Astrocyte (in vitro differentiated cells and primary cell): ENCODE results near the gene WNT16. TPM values are rescaled to one million over a fixed set of nuclear protein-coding genes. Genes with fewer than 3 reads are reported as not detected.
"Not testable (repeated sequence)": the region's sequence is repeated elsewhere in the genome, so short reads cannot be mapped to it uniquely, and the experiment has no call there.

ENCODE experiments used
- DNase-seq: peaks from one replicate; pipeline ENCODE4 v3.0.0-alpha.2; 2010; ENCODE audit warnings: low read depth
- FAIRE-seq: peaks from 2 replicates; lab custom pipeline; 2011; peaks lifted over from hg19 to GRCh38; lab: Jason Lieb, UNC
- H2AFZ ChIP-seq: 2 replicates; pipeline ENCODE4 v1.6.0; 2012; ENCODE audit warnings: low read depth, low read length, inconsistent platforms
- H3K27ac ChIP-seq: 2 replicates; pipeline ENCODE4 v1.5.1; 2011; ENCODE audit warnings: low read depth, low read length, inconsistent platforms
- H3K27me3 ChIP-seq: 2 replicates; pipeline ENCODE4 v1.6.0; 2011; ENCODE audit warnings: low read length, inconsistent platforms; ENCODE audit not compliant: insufficient read depth
- H3K36me3 ChIP-seq: 2 replicates; pipeline ENCODE4 v1.5.1; 2011; ENCODE audit warnings: low read length, inconsistent platforms; ENCODE audit not compliant: insufficient read depth
- H3K4me1 ChIP-seq: 2 replicates; pipeline ENCODE4 v1.5.1; 2011; ENCODE audit warnings: low read length, inconsistent platforms; ENCODE audit not compliant: insufficient read depth
- H3K4me2 ChIP-seq: 2 replicates; pipeline ENCODE4 v1.6.0; 2012; ENCODE audit warnings: low read length, inconsistent platforms
- H3K4me3 ChIP-seq: 2 replicates; pipeline ENCODE4 v1.5.1; 2011; ENCODE audit warnings: low read depth, mild to moderate bottlenecking, low read length, inconsistent platforms; ENCODE audit not compliant: insufficient read depth
- H3K79me2 ChIP-seq: 2 replicates; pipeline ENCODE4 v1.6.0; 2012; ENCODE audit warnings: mild to moderate bottlenecking, low read length, inconsistent platforms; ENCODE audit not compliant: insufficient read depth
- H3K9ac ChIP-seq: 2 replicates; pipeline ENCODE4 v1.6.0; 2012; ENCODE audit warnings: mild to moderate bottlenecking, low read length, inconsistent platforms
- H3K9me3 ChIP-seq: 2 replicates; pipeline ENCODE4 v1.5.1; 2012; ENCODE audit warnings: low read depth, mild to moderate bottlenecking, low read length, inconsistent platforms; ENCODE audit not compliant: insufficient read depth
- H4K20me1 ChIP-seq: 2 replicates; pipeline ENCODE4 v1.6.0; 2012; ENCODE audit warnings: low read length, inconsistent platforms; ENCODE audit not compliant: insufficient read depth
- H3K27ac Mint-ChIP-seq: one replicate; pipeline ENCODE4 v1.8.0; 2021; ENCODE audit warnings: mild to moderate bottlenecking, mixed read lengths; ENCODE audit not compliant: unreplicated experiment
- H3K27me3 Mint-ChIP-seq: one replicate; pipeline ENCODE4 v1.8.0; 2021; ENCODE audit warnings: low read depth, mixed read lengths; ENCODE audit not compliant: unreplicated experiment
- H3K36me3 Mint-ChIP-seq: one replicate; pipeline ENCODE4 v1.8.0; 2021; ENCODE audit warnings: low read depth, mixed read lengths; ENCODE audit not compliant: unreplicated experiment
- H3K4me1 Mint-ChIP-seq: one replicate; pipeline ENCODE4 v1.8.0; 2021; ENCODE audit warnings: low read depth, mixed read lengths; ENCODE audit not compliant: unreplicated experiment
- H3K4me3 Mint-ChIP-seq: one replicate; pipeline ENCODE4 v1.8.0; 2021; ENCODE audit warnings: mild to moderate bottlenecking, moderate library complexity, mixed read lengths; ENCODE audit not compliant: unreplicated experiment
- H3K9me3 Mint-ChIP-seq: one replicate; pipeline ENCODE4 v1.8.0; 2021; ENCODE audit warnings: mild to moderate bottlenecking, mixed read lengths; ENCODE audit not compliant: unreplicated experiment
- CTCF ChIP-seq: IDR thresholded peaks from 2 replicates; pipeline ENCODE4 v1.5.1; 2011; ENCODE audit warnings: low read depth, mild to moderate bottlenecking, inconsistent platforms, low read length, moderate library complexity; ENCODE audit not compliant: insufficient read depth
- EZH2 ChIP-seq: IDR thresholded peaks from 2 replicates; pipeline ENCODE4 v1.6.1; 2012; ENCODE audit warnings: mild to moderate bottlenecking, low read length, inconsistent platforms; ENCODE audit not compliant: insufficient read depth
- total RNA-seq: library from RNA; stranded (reverse); gene quantifications from 2 replicates; pipeline ENCODE4 v1.2.1, GENCODE V29; 2021

WNT16 gene
- total RNA-seq, 1 donor from 2014 or later: 0.07 TPM

DNA sequence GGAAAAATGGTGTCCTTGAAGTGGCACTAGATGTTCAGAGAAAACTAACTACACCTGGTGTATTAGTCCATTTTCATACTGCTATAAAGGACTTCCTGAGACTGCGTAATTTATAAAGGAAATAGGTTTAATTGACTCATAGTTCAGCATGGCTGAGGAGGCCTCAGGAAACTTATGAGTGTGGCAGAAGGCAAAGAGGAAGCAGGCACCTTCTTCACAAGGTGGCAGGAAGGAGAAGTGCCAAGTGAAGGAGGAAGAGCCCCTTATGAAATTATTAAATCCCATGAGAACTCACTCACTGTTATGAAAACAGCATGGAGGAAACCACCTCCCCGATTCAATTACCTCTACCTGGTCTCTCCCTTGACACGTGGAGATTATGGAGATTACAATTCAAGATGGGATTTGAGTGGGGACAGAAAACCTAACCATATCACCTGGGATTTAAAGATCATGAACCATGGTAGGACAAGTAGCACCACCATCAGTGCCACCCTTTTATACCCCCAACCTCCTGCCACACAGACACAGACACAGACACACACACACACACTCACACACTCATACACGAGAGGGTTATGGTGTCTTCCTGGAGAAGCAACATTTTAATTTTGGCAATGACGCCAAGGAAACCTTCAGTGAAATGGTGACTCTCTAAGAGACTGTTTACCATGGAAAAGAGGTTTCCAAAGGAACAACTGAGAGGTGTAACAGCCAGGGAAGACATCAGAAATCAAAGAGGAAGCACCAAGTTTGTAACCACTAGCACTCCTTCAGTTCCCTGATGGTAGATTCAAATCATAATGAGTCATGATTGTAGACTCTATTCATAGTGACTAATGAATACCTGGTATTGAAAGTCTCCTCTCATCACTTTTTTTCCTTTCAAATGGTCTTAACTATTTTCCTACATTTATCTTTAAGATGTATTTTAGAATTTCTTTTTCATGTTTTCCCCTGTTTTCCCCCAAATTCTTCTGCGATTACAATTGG, 41.8 kb upstream of the WNT16 start:
- Histone ChIP-seq H3K36me3 (no peaks in the 10 kb centered on the region), H3K4me2 (peak overlapping the region; percentile 38), H3K4me3 (no peak overlapping the region), H4K20me1 (no peaks in the 10 kb centered on the region), H3K4me1 (peaks cover 13% of the 10 kb centered on the region), H3K79me2 (no peaks in the 10 kb centered on the region), H2AFZ (no peak overlapping the region), H3K27me3 (no peaks in the 10 kb centered on the region), H3K9ac (no peak overlapping the region), H3K27ac (no peak overlapping the region), H3K9me3 (peaks cover 8% of the 10 kb centered on the region)
- H3K27ac Mint-ChIP-seq: peak overlapping the region; percentile 51
- H3K4me3 Mint-ChIP-seq: no peak overlapping the region
- no peaks in the 10 kb centered on the region for H3K27me3 Mint-ChIP-seq
- peaks cover 18% of the 10 kb centered on the region for H3K9me3 Mint-ChIP-seq
- TF ChIP-seq EZH2 (no peak), CTCF (no peak)
- DNase-seq (peak; percentile 70), FAIRE-seq (peak; percentile 43)
- peaks cover 16% of the 10 kb centered on the region for H3K4me1 Mint-ChIP-seq
- peaks cover 12% of the 10 kb centered on the region for H3K36me3 Mint-ChIP-seq

DNA sequence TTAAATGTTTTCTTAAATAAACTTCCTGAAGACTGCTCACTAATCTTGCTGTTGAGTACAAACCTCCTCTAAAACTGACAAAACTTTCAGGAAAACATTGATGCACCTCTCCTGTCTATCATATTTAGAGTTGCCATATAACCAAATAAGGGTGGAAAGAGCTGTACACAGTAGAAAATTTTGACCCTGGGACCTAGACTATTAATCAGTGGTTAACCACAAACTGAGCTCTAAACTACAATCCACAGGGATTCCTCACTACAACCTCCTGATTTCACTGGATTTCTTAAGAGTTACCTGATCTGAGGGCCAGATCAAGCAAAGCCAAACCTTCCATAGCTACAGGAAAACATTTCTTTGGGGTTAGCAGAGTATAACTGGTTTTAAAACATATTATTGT, 39.9 kb upstream of the WNT16 start:
- Mint-ChIP-seq H3K9me3 (peaks cover 18% of the 10 kb centered on the region), H3K27ac (no peak overlapping the region)
- peak; percentile 92 for DNase-seq

GRCh38 chr7:121289930-121290329, 38.9 kb upstream of the WNT16 start:
- not testable (repeated sequence) for FAIRE-seq, H3K27me3 Mint-ChIP-seq

More for the DNA sequence above, 39.9 kb upstream of the WNT16 start:
- H3K27ac ChIP-seq: no peak overlapping the region
- no peaks in the 10 kb centered on the region for H3K79me2 ChIP-seq
- H2AFZ ChIP-seq: no peak overlapping the region
- H3K4me2 ChIP-seq: peak overlapping the region; percentile 32
- peaks cover 11% of the 10 kb centered on the region for H3K36me3 Mint-ChIP-seq
- no peaks in the 10 kb centered on the region for H4K20me1 ChIP-seq
- no peaks in the 10 kb centered on the region for H3K27me3 ChIP-seq
- no peak for TF ChIP-seq EZH2
- no peak overlapping the region for H3K4me3 ChIP-seq
- peaks cover 16% of the 10 kb centered on the region for H3K4me1 Mint-ChIP-seq
- peaks cover 13% of the 10 kb centered on the region for H3K4me1 ChIP-seq
- H3K36me3 ChIP-seq: no peaks in the 10 kb centered on the region
- H3K4me3 Mint-ChIP-seq: no peak overlapping the region
- H3K9me3 ChIP-seq: peaks cover 8% of the 10 kb centered on the region
- H3K27me3 Mint-ChIP-seq: no peaks in the 10 kb centered on the region
- FAIRE-seq: no peak
- no peak overlapping the region for H3K9ac ChIP-seq

More at GRCh38 chr7:121289930-121290329, 38.9 kb upstream of the WNT16 start:
- peak overlapping the region; percentile 29 for H3K27ac Mint-ChIP-seq
- H3K79me2 ChIP-seq, DNase-seq, H3K36me3 Mint-ChIP-seq, H3K4me3 Mint-ChIP-seq, H4K20me1 ChIP-seq, H3K36me3 ChIP-seq, H3K27ac ChIP-seq, H3K4me2 ChIP-seq, H3K9me3 ChIP-seq, H2AFZ ChIP-seq, H3K4me3 ChIP-seq, H3K27me3 ChIP-seq, H3K9ac ChIP-seq: not testable (repeated sequence)
- peaks cover 13% of the 10 kb centered on the region for H3K4me1 ChIP-seq
- peaks cover 11% of the 10 kb centered on the region for H3K9me3 Mint-ChIP-seq
- H3K4me1 Mint-ChIP-seq: peaks cover 16% of the 10 kb centered on the region
